Caco-2 (cell line): Measurements from ENCODE around the gene SMIM17. TPM values are rescaled to one million over a fixed set of nuclear protein-coding genes. Genes with fewer than 3 reads are reported as not detected.

Experiments
- BruUV-seq: library from RNA; stranded (reverse); fragments of 400-500 nt; replicated peaks from 2 replicates; lab custom pipeline; 2021; lab: Mats Ljungman, UMichigan
- CTCF ChIA-PET: fragments of 300-600 bp; sonication (Branson Sonifier 250); formaldehyde crosslinking; loops from one replicate; lab custom pipeline; 2022; ENCODE audit warnings: antibody characterized with exemption; lab: Charles Lee
- POLR2A ChIA-PET: fragments of 300-600 bp; sonication (Branson Sonifier 250); formaldehyde crosslinking; loops from one replicate; lab custom pipeline; 2022; ENCODE audit warnings: antibody characterized with exemption; lab: Charles Lee
- DNase-seq, 2 experiments: peaks; one replicate each; pipeline versions ENCODE4 v3.0.0 to v3.0.0-alpha.2; 2020 to 2022
- H3K27me3 ChIP-seq: replicated peaks from 2 replicates; pipeline ENCODE4 v1.6.0; 2011; ENCODE audit warnings: low read length; ENCODE audit not compliant: control insufficient read depth, insufficient read depth
- H3K36me3 ChIP-seq: 2 replicates; pipeline ENCODE4 v1.5.1; 2011; ENCODE audit warnings: low read length; ENCODE audit not compliant: control insufficient read depth, insufficient read depth
- H3K4me1 ChIP-seq: fragments of 250-450 bp; sonication (Bioruptor Pico); 2 replicates; pipeline ENCODE4 v1.5.1; 2020; ENCODE audit warnings: mild to moderate bottlenecking
- H3K4me3 ChIP-seq: 2 replicates; pipeline ENCODE4 v1.5.1; 2011; ENCODE audit warnings: low read depth, mild to moderate bottlenecking, control low read depth, low read length
- H3K9me3 ChIP-seq: fragments of 250-450 bp; sonication (Bioruptor Pico); 2 replicates; pipeline ENCODE4 v1.5.1; 2020; ENCODE audit warnings: mild to moderate bottlenecking, moderate library complexity
- H3K27ac Mint-ChIP-seq: one replicate; pipeline ENCODE4 v1.8.0; 2022; ENCODE audit warnings: mixed read lengths; ENCODE audit not compliant: unreplicated experiment
- H3K27me3 Mint-ChIP-seq: one replicate; pipeline ENCODE4 v1.8.0; 2022; ENCODE audit warnings: mixed read lengths; ENCODE audit not compliant: insufficient read depth, unreplicated experiment
- H3K36me3 Mint-ChIP-seq: one replicate; pipeline ENCODE4 v1.8.0; 2022; ENCODE audit warnings: mild to moderate bottlenecking, mixed read lengths; ENCODE audit not compliant: insufficient read depth, unreplicated experiment
- H3K4me1 Mint-ChIP-seq: one replicate; pipeline ENCODE4 v1.8.0; 2022; ENCODE audit warnings: low read depth, mixed read lengths; ENCODE audit not compliant: unreplicated experiment
- H3K4me3 Mint-ChIP-seq: one replicate; pipeline ENCODE4 v1.8.0; 2022; ENCODE audit warnings: mild to moderate bottlenecking, moderate library complexity, mixed read lengths; ENCODE audit not compliant: unreplicated experiment
- H3K9me3 Mint-ChIP-seq: one replicate; pipeline ENCODE4 v1.8.0; 2022; ENCODE audit warnings: mixed read lengths; ENCODE audit not compliant: unreplicated experiment
- CTCF ChIP-seq, 2 experiments: fragments of 200-600 bp in 1 of 2; IDR thresholded peaks; 1 replicate in 1 of 2; 2 replicates in 1 of 2; pipeline versions ENCODE4 v1.5.1 to v1.8.0; 2011 to 2022; ENCODE audit warnings: antibody characterized with exemption in 1 of 2, control low read depth in 1 of 2, inconsistent platforms in 1 of 2, low read depth in 1 of 2, low read length in 1 of 2, mild to moderate bottlenecking in 1 of 2, moderate library complexity in 1 of 2; ENCODE audit not compliant: insufficient read depth in 1 of 2, severe bottlenecking in 1 of 2, unreplicated experiment in 1 of 2
- intact Hi-C: fragments of 100-400 bp; cut with micrococcal nuclease; formaldehyde crosslinking; loops from one replicate; pipeline ENCODE4 v1.10.0; 2022; ENCODE audit not compliant: unreplicated experiment
- total RNA-seq: library from RNA; stranded (reverse); gene quantifications from 2 replicates; pipeline ENCODE4 v1.2.3, GENCODE V29; 2022

The SMIM17 gene
- total RNA-seq, 1 experiment from 2014 or later, result not detected

- Histone ChIP-seq H3K4me3 (no peak overlapping the region), H3K4me1 (no peaks in the 10 kb centered on the region), H3K36me3 (no peaks in the 10 kb centered on the region), H3K9me3 (peaks cover 15% of the 10 kb centered on the region), H3K27me3 (no peaks in the 10 kb centered on the region)
- ChIA-PET CTCF (no interaction called here), POLR2A (no interaction called here)
- intact Hi-C loops, result no loop called here
- Mint-ChIP-seq H3K9me3 (peaks cover 53% of the 10 kb centered on the region), H3K36me3 (no peaks in the 10 kb centered on the region), H3K4me3 (no peak overlapping the region), H3K27ac (no peak overlapping the region), H3K27me3 (no peaks in the 10 kb centered on the region), H3K4me1 (no peaks in the 10 kb centered on the region)
- no TSS peak for BruUV-seq
- no peak for TF ChIP-seq CTCF (IDR thresholded peaks at IDR 0.05; ENCODE audit: insufficient read depth in 1 of 2, low read depth in 1 of 2, low read length in 1 of 2, severe bottlenecking in 1 of 2, unreplicated experiment in 1 of 2)
- no peak for DNase-seq
These were observed 40.2 kb downstream of the SMIM17 start for GRCh38 chr19:56683116-56683515.

- Histone ChIP-seq H3K27me3 (no peaks in the 10 kb centered on the region), H3K9me3 (peaks cover 12% of the 10 kb centered on the region; the same call in 1 of the 2 replicates), H3K4me1 (no peaks in the 10 kb centered on the region), H3K4me3 (no peak overlapping the region), H3K36me3 (no peaks in the 10 kb centered on the region)
- BruUV-seq, result no TSS peak
- Mint-ChIP-seq H3K27ac (no peak overlapping the region), H3K36me3 (no peaks in the 10 kb centered on the region), H3K27me3 (no peaks in the 10 kb centered on the region), H3K4me1 (no peaks in the 10 kb centered on the region), H3K9me3 (peaks cover 33% of the 10 kb centered on the region), H3K4me3 (no peak overlapping the region)
- no peak for DNase-seq
- TF ChIP-seq CTCF (IDR thresholded peaks at IDR 0.05; ENCODE audit: insufficient read depth in 1 of 2, low read depth in 1 of 2, low read length in 1 of 2, severe bottlenecking in 1 of 2, unreplicated experiment in 1 of 2), result no peak
- POLR2A ChIA-PET, result no interaction called here
- CTCF ChIA-PET, result no interaction called here
- intact Hi-C loops, result no loop called here
These were observed 44.1 kb downstream of the SMIM17 start for GRCh38 chr19:56687031-56687430.

- H3K4me1 ChIP-seq, result no peaks in the 10 kb centered on the region
- Mint-ChIP-seq H3K36me3 (no peaks in the 10 kb centered on the region), H3K27me3 (no peaks in the 10 kb centered on the region), H3K27ac (no peak overlapping the region), H3K9me3 (peaks cover 45% of the 10 kb centered on the region), H3K4me3 (no peak overlapping the region), H3K4me1 (no peaks in the 10 kb centered on the region)
- H3K36me3 ChIP-seq, result no peaks in the 10 kb centered on the region
- no peak overlapping the region for H3K4me3 ChIP-seq
- no peaks in the 10 kb centered on the region for H3K27me3 ChIP-seq
- no TSS peak for BruUV-seq
- intact Hi-C loops, result no loop called here
- POLR2A ChIA-PET, result no interaction called here
- no peak for TF ChIP-seq CTCF (IDR thresholded peaks at IDR 0.05; ENCODE audit: insufficient read depth in 1 of 2, low read depth in 1 of 2, low read length in 1 of 2, severe bottlenecking in 1 of 2, unreplicated experiment in 1 of 2)
- CTCF ChIA-PET, result no interaction called here
- no peak for DNase-seq
- peaks cover 9% of the 10 kb centered on the region; the same call in 1 of the 2 replicates for H3K9me3 ChIP-seq
These were observed 46.2 kb downstream of the SMIM17 start for GRCh38 chr19:56689198-56689597.
